SIG-M5 treated with dmso at 0.1 percent for 504 hours (cell line): Measurements from ENCODE around the gene CLCN4.

Experiments used
- DNase-seq: peaks from one replicate; lab custom pipeline; 2025; ENCODE audit not compliant: unreplicated experiment; lab: John Stamatoyannopoulos, UW

The CLCN4 gene

DNA sequence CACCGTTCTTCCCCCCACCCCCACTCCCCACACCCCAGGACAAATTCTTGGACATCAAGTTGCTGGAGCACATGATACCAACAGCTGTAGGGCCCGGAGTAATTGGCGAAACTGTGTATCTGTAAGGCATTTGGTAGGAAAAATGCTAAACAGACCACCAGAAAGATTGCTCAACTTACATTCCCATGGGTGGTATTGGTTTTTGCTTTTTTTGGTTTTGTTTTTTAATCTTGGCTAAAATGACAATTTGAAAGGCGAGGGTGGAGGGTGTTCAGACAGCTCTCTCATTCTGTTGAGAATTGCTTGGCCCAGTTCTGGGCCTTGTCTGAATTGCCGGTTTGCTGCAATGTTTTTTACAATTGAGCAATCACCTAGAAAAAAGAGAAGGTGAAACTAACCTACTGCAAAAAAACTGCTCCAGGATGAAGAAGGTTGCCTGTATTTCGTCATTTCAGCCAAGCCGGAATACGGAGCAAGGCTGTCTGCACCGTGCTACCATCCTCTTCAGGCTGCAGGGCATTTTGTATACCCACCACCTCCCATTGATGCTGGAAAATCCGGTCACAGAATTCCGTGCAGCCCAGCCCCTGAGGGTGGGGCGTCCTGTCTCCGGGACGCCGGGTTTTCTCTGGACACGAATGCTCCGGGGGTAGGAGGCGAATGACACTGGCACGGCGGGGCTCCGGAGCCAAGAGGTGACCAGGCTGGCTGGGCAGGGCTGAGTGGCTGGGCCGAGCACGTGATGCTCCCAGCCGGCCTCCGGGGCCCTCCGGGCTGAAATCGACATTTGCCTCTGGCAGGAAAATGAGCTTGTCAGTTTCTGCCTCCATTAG is at the start of gene CLCN4:
CLCN4 (plus strand) TSS at position 777 of the 833 bp plus-strand sequence. CDS start 28,058 bp downstream, outside the sequence.
- peak; percentile 79 for DNase-seq

DNA sequence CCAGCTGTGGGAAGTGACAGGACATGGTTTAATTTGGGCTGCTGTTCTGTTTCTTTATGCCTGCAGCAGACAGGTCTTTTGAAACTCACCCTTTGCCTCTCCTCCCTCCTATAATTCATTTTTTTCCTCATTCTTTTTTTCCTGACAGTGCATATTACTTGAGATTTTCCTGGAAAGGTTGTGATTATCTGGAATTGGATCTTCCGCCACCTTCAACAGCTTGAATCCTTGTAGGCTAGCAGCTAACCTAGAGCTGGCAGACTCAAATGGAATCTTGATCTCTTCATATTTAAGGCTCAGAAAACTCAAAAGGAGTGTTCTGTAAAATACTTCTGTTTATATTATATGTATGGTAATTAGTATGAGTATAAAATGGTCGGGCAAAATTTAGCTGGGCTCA is 49.3 kb upstream of the CLCN4 start:
- no peak for DNase-seq

DNA sequence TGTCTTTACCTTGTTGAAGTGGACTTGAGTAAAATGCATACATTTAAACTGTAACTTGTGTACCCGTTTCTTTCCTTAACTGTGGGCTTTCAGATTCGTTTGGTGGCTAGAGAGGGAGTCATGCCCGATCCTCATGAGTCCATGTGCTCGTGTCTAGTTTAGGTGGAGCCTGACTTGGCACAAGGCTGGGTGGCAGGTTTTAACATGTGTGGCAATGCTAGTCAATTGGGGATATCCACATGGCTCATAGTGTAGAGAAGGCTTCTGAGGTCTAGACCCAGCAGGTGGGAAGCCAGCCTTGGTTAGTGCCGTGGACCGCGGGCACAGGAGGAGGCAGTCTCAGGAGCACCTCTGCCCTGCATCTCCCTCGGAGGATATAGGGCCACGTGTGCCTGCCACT is 48.5 kb upstream of the CLCN4 start:
- DNase-seq, result no peak

DNA sequence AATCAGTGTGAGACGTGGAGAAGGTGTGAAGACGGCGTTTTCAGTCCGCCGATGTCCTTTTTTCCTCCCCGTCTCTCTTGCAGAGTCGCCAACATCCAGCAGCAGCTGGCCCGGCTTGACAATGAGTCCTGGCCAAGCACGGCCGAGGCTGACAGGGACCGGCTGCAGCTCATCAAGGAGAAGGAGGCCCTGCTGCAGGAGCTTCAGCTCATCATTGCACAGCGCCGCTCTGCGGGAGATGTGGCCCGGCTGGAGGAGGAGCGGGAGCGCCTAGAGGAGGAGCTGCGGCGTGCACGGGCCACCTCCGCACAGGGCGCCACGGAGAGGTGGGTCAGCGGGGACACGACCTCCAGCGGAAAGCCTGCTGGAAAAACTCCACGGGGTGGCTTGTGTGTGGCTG is 47.1 kb upstream of the CLCN4 start:
- no peak for DNase-seq

DNA sequence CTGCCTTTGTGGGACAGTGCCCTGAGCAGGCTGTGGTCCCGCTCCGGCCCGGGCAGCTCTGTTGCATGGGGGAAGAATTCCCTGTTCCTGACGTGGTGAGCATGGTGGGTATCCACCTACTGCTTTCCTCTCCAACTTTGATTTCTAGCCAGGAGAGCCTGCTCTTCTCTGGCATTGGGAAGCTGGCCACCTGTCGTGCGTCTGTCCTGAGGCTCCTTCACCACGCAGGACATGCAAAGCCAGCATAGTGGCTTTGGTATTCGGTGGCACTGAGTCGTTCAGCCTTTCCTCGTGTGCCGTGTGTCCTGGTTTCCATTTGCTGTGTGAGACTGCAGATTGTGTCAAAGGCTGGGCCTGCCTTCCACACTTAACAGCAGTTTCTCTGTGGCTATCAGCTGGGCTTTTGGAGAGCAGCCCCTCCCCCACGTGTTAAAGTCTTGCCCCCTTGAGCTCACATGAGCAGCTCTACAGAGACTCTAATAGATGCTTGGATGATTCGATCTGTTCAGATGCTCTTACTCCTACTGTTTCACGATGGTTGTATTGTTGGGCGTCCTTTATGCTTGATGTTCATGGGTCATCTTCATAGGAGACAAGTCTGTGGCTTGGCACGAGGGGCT is 46.3 kb upstream of the CLCN4 start:
- no peak for DNase-seq

DNA sequence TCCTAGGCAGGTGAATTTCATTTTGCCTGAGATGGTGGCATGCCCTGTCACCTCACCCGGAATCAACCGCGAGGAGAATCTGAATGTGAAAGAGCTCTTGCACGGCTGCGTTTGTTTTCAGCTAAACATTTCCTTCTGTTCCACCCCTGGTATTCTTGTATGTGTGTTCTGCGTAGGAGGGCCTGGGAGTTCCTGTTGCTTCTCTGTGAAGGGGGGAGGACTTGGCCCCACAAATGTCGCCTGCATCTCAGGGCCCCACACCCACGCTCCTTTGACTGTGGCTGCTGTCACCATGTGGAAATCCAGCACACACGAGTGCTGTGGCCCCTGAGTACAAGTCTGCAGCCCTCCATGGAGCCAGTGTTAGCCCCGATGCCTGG is 45.8 kb upstream of the CLCN4 start:
- no peak for DNase-seq

DNA sequence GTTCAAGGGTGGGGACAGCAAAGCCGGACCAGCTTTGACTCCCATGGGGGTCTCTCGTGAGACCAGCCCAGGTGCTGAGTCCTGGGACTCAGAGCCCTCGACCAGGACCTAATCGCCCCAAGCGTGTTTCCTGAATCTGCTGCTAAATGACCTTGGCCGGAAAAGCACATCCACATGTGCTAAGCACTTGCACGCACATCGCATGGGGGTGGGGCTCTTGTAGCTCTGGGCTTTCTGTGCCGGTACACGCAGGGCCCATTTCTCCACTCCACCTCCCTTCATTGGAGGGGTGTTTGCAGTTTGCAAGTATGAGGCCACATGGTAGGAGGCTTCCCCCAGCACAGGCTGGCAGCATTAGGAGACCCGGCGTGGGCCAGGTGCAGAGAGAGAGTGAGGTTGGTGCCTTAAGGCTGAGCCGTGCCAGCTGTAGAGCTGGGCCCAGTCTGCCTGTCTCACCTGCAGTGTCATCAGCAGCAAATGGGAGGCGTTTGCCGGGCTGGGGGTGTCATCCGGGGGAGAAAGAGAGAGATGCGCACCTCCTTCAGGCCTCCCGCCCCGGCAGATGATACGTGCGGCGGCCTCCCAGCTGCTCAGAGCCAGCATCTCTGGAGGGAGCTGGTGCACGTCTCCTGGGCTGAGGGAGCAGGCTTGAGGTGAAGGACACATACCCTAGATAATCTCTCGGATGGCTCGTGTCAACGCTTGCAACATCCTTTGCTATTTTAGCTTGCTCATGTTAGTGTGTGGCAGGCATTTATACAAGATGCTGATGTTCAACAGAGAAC is 45.2 kb upstream of the CLCN4 start:
- DNase-seq, result no peak

DNA sequence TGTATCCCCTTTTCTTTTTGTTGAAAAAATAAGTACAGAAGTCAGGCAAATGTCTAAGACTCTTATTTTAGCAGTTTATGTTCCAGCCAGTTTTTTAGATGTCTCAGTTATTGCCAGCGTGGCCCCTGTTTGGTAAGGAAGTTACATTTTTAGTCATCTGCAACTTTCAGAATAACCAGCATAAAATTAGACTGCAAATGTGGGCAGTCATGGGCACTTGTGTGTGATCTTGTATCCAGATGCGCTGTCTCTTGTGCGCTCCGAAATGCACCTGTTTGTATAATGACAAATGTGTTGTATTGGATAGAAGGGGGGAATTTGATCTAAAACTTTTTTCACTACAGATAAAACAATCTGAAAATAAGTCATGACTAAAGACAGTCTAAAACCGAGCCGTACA is 44.3 kb upstream of the CLCN4 start:
- no peak for DNase-seq

DNA sequence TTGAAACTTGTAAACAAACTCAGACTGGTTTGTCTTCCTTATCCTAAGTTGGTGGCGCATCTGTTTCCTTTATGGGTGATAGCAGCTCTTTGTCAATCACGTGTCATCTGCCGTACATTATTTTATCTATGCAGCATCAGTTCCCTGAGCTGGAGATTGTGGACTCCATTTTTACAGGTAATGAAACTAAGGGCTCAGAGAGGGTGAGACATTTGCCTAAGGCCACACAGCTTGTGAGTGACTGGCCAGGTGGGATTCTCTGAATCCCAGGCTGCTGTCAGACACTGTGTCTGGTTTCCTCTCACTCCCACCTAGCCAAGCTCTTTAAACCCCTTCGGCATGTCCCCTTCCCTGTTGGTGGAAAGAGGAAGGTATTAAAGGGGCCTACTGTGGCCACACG is 41.7 kb upstream of the CLCN4 start:
- no peak for DNase-seq

DNA sequence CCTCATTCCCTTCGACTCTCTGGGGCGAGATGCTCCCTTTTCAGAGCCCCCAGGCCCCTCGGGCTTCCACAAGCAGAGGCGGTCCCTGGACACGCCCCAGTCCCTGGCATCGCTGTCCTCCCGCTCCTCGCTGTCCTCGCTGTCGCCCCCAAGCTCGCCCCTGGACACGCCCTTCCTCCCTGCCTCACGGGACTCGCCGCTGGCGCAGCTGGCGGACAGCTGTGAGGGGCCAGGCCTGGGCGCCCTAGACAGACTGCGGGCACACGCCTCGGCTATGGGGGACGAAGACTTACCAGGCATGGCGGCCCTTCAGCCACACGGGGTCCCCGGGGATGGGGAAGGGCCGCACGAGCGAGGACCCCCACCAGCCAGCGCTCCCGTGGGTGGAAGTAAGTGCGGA is 39.5 kb upstream of the CLCN4 start:
- no peak for DNase-seq

DNA sequence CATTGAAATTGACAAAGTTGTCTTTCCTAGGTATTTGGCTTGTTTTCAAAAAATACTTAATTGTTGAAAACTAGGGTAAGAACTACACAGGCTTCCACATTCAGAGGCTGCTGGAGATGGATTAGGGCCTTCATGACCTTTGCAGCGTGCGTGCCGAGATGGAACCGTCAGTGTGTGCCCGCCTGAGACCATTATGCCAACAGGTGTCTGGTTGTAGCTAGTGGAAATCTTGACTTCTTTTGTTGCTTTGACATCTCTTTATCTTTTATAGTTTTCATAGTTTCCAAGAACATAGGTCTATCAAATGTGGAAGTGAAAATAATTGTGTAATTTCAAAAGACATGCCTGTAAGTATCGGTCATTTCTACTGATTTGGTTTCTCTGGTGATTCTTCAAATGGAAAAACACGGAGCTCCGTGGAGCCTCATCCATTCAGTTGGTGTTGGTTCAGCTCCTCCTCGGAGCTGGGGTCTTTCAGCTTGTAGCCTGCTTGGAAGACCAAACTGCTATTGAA is 38.9 kb upstream of the CLCN4 start:
- peak; percentile 30 for DNase-seq

DNA sequence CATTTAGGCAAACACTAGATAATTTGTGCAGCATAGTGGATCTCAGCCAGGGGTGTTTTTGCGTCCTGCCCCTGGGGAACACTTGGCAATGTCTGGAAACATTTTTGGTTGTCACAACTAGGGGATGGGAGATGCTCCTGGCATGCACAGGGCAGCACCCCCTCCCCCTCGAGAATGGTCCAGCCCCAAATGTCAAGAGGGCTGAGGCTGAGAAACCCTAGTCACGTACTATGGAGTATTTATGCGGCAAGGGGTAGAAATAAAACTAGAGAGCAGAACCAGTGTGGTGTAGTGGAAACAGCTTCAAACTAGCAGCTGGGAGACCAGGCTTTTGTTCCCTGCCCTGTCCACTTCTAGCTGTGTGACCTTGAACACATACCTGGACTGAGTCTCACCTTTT is 38.2 kb upstream of the CLCN4 start:
- DNase-seq, result no peak

DNA sequence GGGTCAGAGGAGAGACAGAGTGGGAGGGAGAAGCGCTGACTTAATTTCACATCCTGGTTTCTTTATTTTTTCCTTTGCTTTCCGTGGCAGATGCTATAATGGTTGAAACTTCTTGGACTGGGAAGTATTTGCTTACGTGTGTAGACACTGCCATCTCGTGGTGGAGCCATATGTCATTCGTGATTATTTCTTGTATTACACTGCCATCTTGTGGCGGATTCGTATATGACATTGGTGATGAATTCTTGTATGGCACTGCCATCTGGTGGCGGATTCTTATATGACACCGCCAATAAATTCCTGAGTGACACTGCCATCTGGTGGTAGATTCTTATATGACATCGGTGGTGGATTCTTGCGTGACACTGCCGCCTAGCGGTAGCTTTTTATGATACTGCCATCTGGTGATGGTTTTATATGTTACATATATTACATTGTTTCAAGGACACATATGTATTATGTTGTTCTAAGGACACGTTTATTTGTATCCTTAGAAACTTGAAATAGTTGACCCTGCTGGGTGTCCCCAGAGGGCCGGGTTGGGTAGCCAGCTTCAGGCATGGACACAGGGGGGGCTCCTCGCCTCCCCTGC is 37.3 kb upstream of the CLCN4 start:
- DNase-seq, result peak; percentile 77

DNA sequence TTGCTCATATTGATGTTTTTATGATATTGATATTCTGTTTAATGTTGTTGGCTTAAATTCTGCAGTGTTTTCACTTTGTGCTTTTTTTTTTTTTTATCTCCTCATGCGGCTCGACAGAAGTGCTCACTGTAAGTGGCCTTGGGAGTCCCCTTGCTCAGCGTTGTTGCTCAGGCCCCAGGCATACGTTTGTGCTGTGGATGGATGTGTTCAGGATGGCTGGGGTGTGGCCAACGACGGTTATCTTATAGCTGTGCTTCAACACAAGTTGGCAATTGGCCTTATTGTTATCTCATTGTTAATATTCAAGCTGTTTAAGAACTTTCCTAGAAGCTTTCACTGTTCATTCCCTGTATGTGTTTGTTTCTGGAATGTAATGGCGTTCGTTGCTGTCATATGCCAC is 36.4 kb upstream of the CLCN4 start:
- no peak for DNase-seq

DNA sequence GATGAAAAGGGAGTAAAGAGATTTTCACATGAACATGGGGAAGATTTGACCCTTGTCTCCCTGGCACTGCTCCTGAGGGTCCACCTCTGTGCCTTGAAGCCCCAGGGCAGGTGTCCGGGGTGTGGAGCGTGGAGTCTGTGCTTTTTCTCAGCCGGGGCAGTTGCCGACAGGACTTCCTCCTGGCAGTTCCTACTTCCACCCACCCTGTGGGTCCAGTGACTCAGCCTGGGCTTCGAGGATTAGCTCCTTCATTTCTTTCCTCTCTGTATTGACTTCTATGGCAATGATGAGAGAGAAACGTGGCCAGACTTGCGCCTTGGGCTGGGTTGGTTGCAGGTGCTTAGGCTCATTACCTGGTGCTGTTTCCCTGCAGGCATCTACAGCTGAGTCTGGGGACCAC is 35.9 kb upstream of the CLCN4 start:
- no peak for DNase-seq

DNA sequence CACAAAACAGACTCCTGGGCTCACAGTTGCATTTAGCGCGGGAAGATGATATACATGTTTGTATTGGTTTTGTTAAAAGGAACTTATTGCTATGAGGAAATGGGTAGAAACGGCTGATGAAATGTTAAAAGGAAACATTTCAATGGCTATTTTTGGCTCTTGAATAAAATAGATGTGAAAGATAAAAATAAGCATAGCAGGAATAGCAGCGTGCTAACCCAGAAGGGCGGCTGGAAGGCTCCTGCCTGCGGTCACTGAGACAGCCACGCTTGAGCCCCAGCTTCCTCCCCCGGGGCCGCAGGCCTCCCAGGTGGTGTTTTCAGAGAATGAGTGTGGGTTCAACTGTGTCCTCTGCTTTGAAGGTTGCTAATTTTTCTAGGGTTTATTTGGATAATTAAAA is 35.0 kb upstream of the CLCN4 start:
- DNase-seq, result peak; percentile 15

DNA sequence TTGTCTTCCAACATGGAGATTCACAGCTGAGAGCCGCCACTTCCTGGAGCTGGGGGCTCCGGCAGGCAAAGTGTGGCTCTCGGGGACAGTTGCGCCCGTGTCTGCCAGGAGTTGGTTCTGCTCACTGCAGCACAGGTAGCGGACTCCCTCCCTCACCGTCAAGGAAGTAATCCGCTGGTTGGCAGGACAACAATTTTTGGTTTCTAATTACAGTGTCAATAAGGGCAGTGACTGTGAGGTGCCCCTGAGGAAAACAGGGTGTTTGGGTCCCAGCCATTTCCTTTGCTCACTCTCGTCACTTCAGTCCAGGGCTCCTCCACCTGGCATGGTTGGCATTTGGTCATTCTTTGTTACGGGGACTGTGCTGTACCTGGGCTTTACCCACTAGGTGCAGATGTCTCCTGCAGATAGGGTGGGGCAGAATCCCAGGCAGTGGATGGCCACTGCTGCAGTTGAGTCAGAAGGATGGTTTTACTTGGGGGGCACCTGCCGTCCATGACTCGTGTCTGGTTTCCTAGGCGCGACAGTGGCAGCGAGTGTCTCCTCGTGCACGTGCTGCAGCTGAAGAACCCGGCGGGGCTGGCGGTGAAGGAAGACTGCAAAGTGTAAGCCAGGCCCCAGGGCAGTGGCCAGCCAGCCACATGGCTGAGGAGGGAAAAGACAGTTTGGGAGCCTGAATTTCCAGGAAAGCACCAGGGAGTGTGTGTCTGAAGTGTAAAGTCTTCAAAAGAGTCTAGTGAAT is 32.1 kb upstream of the CLCN4 start:
- no peak for DNase-seq

DNA sequence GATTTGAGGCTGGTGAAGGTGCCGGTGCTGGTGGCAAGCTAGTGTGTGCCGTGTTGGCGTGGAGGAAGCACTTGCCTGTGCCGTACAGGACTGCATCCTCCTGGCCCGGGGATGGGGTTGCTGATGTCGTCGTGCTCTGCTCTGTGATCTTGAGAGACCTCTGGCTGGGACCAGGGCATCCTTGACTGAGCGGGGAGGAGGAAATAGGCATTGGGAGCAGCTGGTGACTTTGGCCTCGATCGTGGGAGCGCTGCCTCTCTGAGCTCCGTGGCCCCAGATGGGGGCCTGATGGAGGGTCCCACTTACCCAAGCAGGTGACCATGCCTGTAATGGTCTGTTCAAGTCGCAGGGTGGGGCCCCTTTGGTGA is 31.5 kb upstream of the CLCN4 start:
- no peak for DNase-seq

DNA sequence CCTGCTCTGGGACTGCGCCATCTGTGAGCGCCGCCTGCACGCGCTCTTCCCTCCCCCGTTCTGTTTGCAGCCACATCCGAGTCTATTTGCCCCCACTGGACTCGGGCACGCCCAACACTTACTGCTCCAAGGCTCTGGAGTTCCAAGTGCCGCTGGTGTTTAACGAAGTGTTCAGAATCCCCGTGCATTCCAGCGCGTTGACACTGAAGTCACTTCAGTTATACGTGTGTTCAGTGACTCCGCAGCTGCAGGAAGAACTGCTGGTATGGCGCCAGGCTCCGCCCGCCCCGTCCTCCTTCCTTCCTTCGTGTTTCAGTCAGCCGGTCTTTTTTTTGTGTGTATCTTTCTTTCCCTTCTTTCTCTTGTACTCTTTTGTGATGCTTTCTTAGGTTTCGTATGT is 30.7 kb upstream of the CLCN4 start:
- DNase-seq, result no peak

DNA sequence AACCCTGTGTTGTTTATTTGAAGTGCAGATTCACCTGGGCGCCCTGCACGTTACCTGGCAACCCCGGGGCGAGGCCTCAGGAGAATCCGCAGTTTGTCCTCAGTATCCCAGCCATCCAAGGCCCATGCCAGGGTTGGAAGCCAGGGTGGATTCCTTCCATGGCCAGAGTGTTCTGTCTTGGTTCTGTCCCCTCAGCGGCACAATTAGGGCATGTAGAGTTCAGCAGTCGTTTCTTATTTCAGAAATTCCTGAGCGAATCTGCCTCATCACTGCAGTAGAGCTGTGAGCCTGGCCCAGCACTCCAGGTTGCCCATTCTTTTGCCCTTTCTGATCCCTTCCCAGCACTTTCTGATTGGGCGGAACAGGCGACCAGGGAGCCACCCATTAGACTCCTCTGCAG is 29.9 kb upstream of the CLCN4 start:
- DNase-seq, result no peak

DNA sequence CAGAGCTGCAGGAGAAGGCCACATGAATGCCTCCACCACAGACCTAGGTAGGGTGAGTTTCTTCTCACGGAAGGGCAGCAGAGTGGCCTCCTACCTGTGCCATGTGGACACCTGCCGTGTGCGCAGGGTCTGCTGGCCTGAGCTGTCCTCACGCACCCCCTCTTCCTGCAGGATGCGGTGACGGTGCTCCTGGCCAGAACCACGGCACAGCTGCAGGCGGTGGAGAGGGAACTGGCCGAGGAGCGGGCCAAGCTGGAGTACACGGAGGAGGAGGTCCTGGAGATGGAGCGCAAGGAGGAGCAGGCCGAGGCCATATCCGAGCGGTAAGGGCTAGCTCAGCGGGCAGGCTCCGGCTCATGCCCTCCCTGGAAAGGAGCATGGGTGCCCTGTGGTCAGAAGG is 28.4 kb upstream of the CLCN4 start:
- no peak for DNase-seq
